Mesodermal cell (in vitro differentiated cells): ENCODE results near the gene EMX2.
"Not testable (repeated sequence)": the region's sequence is repeated elsewhere in the genome, so short reads cannot be mapped to it uniquely, and the experiment has no call there.

Experiments
- H3K27ac ChIP-seq: 2 replicates; pipeline ENCODE4 v1.7.0; 2013; ENCODE audit warnings: mild to moderate bottlenecking, low read depth, low read length, moderate library complexity; ENCODE audit not compliant: severe bottlenecking
- H3K36me3 ChIP-seq: 2 replicates; pipeline ENCODE4 v1.7.1; 2013; ENCODE audit warnings: mild to moderate bottlenecking, low read length, moderate library complexity; ENCODE audit not compliant: control insufficient read depth, insufficient read depth
- H3K4me1 ChIP-seq: one replicate; pipeline ENCODE4 v1.7.1; 2013; ENCODE audit warnings: mild to moderate bottlenecking, low read length; ENCODE audit not compliant: insufficient read depth, control insufficient read depth, poor library complexity, severe bottlenecking
- H3K4me3 ChIP-seq: 2 replicates; pipeline ENCODE4 v1.7.0; 2013; ENCODE audit warnings: low read length, control low read depth, mild to moderate bottlenecking; ENCODE audit not compliant: insufficient read depth, poor library complexity, severe bottlenecking; ENCODE audit errors: extremely low read depth
- H3K9me3 ChIP-seq: 2 replicates; pipeline ENCODE4 v1.7.1; 2013; ENCODE audit warnings: mild to moderate bottlenecking, low read length, moderate library complexity; ENCODE audit not compliant: control insufficient read depth
- WGBS, 2 experiments: methylation state at CpG; one replicate each; pipeline ENCODE4 v1.1.5; 2013; ENCODE audit warnings: missing lambda C conversion rate in 2 of 2; ENCODE audit not compliant: insufficient coverage in 2 of 2; 5-methylcytosine and 5-hydroxymethylcytosine counted together

Gene EMX2

GRCh38 chr10:117584831-117585230 lies 42.3 kb downstream of the EMX2 start:
- H3K9me3 ChIP-seq, H3K27ac ChIP-seq, H3K4me1 ChIP-seq, H3K4me3 ChIP-seq, H3K36me3 ChIP-seq: not testable (repeated sequence)
- WGBS, 2 experiments: 80% methylated on average over 1 of the region's 2 CpGs; no CpG with 5 or more reads in 1 of the 2 experiments

GRCh38 chr10:117587036-117587435 lies 44.5 kb downstream of the EMX2 start:
- 84 to 100% methylated on average over 2 to 3 of the region's 5 CpGs for WGBS, 2 experiments
- no peak overlapping the region for H3K4me3 ChIP-seq
- H3K9me3 ChIP-seq: no peaks in the 10 kb centered on the region
- peaks cover 3% of the 10 kb centered on the region for H3K4me1 ChIP-seq
- H3K27ac ChIP-seq: no peak overlapping the region
- H3K36me3 ChIP-seq: no peaks in the 10 kb centered on the region

DNA sequence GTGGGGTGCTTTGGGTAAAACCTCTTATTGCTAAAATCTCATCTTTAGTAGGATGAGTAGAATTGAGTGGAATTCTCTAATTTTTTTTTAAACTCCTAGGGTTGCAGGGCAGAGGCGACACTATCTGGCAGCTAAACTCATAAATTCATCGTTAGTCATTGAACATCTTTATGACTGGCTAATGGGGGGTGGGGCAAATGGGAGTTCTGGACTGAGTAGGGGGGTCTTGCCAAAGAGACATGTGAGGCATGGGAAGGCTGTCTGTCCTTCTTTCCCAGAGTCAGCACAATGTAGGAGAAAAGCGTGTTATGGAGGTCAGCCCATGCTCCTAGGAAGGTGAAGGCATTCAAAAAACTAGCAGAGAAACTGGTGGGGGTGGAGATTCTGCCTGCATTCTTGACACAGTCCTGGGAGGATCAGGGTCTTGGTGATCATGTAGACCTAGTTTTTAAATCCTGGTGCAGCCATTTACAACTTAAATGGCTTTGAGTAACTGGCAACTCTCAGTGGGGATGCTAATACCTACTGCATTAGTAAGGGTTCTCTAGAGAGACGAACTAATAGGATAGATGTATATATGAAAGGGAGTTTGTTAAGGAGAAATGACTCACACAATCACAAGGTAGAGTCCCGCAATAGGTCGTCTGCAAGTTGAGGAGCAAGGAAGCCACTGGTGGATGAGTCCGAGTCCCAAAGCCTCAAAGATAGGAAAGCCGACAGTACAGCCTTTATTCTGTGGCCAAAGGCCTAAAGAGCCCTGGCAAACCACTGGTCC lies 47.7 kb downstream of the EMX2 start:
- 73 to 76% methylated on average over 6 to 7 of the region's 8 CpGs for WGBS, 2 experiments
- no peaks in the 10 kb centered on the region for H3K36me3 ChIP-seq

DNA sequence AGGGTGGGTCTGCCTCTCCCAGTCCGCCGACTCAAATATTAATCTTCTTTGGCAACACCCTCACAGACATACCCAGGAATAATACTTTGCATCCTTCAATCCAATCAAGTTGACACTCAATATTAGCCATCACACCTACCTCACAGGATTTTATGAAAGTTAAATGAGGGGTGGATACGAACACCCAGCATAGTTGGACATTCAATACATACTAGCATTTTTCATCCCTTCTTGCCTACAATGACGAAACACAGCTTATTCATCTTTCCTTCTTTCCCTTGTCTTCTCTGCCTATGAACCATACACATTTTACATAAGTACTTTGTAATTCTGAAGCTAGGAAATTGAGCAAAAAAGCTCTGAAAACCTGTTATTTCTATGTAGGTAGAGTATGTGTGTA lies 48.5 kb downstream of the EMX2 start:
- 94 to 100% methylated on average over 1 to 2 of the region's 4 CpGs for WGBS, 2 experiments
- Histone ChIP-seq H3K27ac (no peak overlapping the region), H3K4me3 (no peak overlapping the region), H3K36me3 (no peaks in the 10 kb centered on the region), H3K9me3 (no peaks in the 10 kb centered on the region), H3K4me1 (peaks cover 3% of the 10 kb centered on the region)

More for the DNA sequence above, 47.7 kb downstream of the EMX2 start:
- H3K4me3 ChIP-seq: no peak overlapping the region
- no peaks in the 10 kb centered on the region for H3K9me3 ChIP-seq
- H3K4me1 ChIP-seq: peaks cover 3% of the 10 kb centered on the region
- no peak overlapping the region for H3K27ac ChIP-seq

DNA sequence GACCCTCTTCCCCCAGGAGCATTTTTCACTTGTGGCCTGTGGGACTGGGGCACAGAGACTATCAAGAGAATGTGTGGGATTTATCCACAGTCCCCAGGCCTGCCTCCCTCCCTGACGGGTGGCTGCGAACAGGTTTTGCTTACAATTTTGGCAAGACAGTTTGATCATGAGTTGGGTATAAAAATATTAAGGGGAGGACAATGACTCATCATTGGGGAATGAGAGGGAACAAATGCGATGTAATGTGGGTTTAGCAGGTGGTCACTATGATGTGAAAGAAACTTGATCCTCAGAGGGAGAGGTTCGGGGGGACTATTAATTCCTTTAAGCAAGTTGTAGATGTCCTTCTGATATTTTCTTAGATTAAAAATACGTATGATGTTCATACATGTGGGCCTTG lies 52.2 kb downstream of the EMX2 start:
- H3K9me3 ChIP-seq: no peaks in the 10 kb centered on the region
- H3K36me3 ChIP-seq: no peaks in the 10 kb centered on the region
- H3K4me1 ChIP-seq: peaks cover 3% of the 10 kb centered on the region
- H3K4me3 ChIP-seq: no peak overlapping the region
- H3K27ac ChIP-seq: no peak overlapping the region
- 67 to 94% methylated on average over 2 to 4 of the region's 5 CpGs for WGBS, 2 experiments

DNA sequence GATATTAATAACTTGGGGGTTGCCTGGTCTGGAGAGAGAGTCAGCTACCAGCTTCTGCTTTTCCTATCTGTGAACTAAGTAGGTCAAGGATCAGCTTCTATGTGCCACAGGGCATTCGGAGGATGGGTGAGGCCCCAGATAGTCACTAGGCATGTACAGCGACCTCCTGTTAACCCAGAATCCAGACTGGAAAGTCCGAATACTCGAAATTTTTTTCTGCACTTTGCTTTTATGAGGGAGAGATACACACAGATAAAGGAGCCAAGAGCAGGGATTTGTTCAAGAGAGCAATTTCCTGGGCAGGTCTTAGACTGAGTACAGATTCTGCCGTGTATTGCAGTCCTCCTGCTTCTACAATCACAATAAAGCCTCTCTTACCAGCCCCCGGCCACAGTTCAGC lies 54.2 kb downstream of the EMX2 start:
- WGBS, 2 experiments: 87 to 88% methylated on average over 6 of the region's 6 CpGs
- no peaks in the 10 kb centered on the region for H3K9me3 ChIP-seq
- H3K4me1 ChIP-seq: no peaks in the 10 kb centered on the region
- H3K36me3 ChIP-seq: no peaks in the 10 kb centered on the region
- H3K4me3 ChIP-seq: no peak overlapping the region
- H3K27ac ChIP-seq: peak overlapping the region; percentile 18

- H3K27ac ChIP-seq: peak overlapping the region; percentile 18
- H3K9me3 ChIP-seq: no peaks in the 10 kb centered on the region
- no peaks in the 10 kb centered on the region for H3K4me1 ChIP-seq
- H3K36me3 ChIP-seq: no peaks in the 10 kb centered on the region
- no peak overlapping the region for H3K4me3 ChIP-seq
These were observed 54.7 kb downstream of the EMX2 start for GRCh38 chr10:117597216-117597615.
